GM21526 (cell line): ENCODE measurements around the gene NSMF.

Experiments
- ATAC-seq: cut with Tn5 transposase; IDR thresholded peaks from one replicate; pipeline ENCODE4 v1.9.1; 2021; ENCODE audit warnings: moderate library complexity; ENCODE audit not compliant: unreplicated experiment, low FRiP score

NSMF gene

DNA sequence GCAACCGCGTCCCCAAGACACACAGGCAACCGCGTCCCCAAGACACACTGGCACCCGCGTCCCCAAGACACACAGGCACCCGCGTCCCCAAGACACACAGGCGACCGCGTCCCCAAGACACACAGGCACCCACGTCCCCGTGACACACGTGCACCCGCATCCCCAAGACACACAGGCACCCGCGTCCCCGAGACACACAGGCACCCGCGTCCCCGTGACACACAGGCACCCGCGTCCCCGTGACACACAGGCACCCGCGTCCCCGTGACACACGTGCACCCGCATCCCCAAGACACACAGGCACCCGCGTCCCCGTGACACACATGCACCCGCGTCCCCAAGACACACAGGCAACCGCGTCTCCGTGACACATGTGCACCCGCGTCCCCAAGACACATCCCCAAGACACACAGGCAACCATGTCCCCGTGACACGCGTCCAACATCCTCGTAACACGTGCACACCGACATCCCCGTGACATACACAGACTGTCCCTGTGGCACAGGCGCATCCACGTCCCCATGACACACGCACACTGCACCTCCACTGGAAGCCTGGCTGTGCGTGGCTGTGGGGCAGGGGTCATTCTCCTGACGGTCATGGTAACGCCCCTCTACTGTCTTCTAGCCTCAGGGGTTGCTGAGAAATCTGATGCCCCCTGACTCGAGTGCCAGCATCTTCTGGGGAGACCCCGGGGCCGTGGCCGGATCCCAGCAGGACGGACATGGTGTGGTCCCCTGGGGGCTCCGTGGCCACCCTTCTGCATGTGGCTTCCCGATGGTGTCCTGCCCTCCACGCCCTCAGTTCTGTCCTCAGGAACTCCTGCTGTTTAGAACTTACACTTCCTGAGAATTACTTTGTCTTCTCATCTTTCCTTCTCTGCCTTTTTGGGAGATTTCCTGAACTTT is 60.3 kb downstream of the NSMF start:
- no peak for ATAC-seq

DNA sequence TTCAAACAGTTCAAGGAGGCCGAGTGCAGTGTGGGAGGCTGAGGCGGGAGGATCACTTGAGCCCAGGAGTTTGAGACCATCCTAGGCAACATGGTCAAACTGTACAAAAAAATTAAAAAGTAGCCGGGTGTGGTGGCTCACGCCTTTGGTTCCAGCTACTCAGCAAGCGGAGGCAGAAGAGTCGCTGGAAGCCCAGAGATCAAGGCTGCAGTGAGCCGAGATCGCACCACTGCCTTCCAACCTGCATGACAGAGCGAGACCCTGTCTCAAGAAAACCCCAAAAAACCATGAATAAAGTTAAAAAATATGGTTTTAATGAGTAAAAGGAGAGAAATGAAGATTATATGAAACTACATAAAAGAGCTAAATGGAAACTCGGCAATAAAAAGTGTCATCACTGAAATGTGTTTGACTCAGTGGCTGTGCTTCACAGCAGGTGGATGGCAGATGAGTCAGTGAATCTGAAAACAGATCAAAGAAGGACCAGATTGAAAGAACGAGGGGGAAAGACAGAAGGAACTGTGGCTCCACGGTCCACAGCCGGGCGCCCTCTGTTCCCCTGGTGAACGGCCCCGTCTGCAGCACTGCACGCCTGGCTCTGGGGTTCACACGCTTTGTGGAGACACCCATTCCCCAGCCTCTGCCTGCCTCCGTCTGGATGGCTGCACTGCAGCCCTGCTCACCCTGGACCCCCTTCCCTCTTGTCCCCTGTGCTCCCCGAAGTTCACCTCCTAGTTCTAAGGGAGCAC is 61.3 kb downstream of the NSMF start:
- no peak for ATAC-seq
